Forelimb muscle (tissue), 1 donor: ENCODE results near the gene EPN2. TPM values are rescaled to one million over a fixed set of nuclear protein-coding genes. Genes with fewer than 3 reads are reported as not detected.

Source experiments
- DNase-seq: peaks from one replicate; pipeline ENCODE4 v3.0.0-alpha.2; 2013; ENCODE audit warnings: low read depth
- polyA plus RNA-seq: library from polyadenylated mRNA; unstranded; fragments of 120-200 nt; gene quantifications from one replicate; pipeline ENCODE4 v1.2.1, GENCODE V29; 2013; ENCODE audit not compliant: insufficient read length

The EPN2 gene
- polyA plus RNA-seq, 1 donor: 21.6 TPM

GRCh38 chr17:19380481-19381301, 143.5 kb downstream of the EPN2 start:
- DNase-seq: no peak

- DNase-seq: no peak
These were observed 144.2 kb downstream of the EPN2 start for GRCh38 chr17:19381361-19381740.

GRCh38 chr17:19381741-19382444, 144.7 kb downstream of the EPN2 start:
- no peak for DNase-seq

- no peak for DNase-seq
These were observed 145.6 kb downstream of the EPN2 start for GRCh38 chr17:19382531-19383444.

- DNase-seq: no peak
These were observed 146.7 kb downstream of the EPN2 start for GRCh38 chr17:19383681-19384470.

- peak; percentile 54 for DNase-seq
These were observed 147.7 kb downstream of the EPN2 start for GRCh38 chr17:19384723-19385391.

GRCh38 chr17:19385521-19385983, 148.4 kb downstream of the EPN2 start:
- no peak for DNase-seq

Other genes with a start within 250 kb of the EPN2 start
- gene FAM83G, start 232.6 kb upstream of the EPN2 start, polyA plus RNA-seq: 0.18 TPM
- gene GRAP, start 190.4 kb upstream of the EPN2 start, polyA plus RNA-seq: 1.9 TPM
- gene GRAPL, start 109.8 kb upstream of the EPN2 start, polyA plus RNA-seq: 3.1 TPM
- 6.3 TPM for gene B9D1, start 125.4 kb downstream of the EPN2 start, polyA plus RNA-seq
- gene MAPK7, start 141.1 kb downstream of the EPN2 start, polyA plus RNA-seq: 22.4 TPM
- 248 TPM for gene MFAP4, start 149.8 kb downstream of the EPN2 start, polyA plus RNA-seq
- gene RNF112, start 173.9 kb downstream of the EPN2 start, polyA plus RNA-seq: 3.5 TPM